HFF-Myc (cell line): ENCODE results near the gene POLD3.
A peak's percentile ranks its signal among the peaks of the same experiment; 100 is the strongest.

Experiments used
- DNase-seq: peaks from one replicate; pipeline ENCODE4 v3.0.0-alpha.2; 2011; ENCODE audit warnings: low read depth; ENCODE audit errors: extremely low read depth
- H3K4me3 ChIP-seq: replicated peaks from 2 replicates; pipeline ENCODE4 v1.5.1; 2011; ENCODE audit warnings: low read depth, mild to moderate bottlenecking, control low read depth, low read length
- TF ChIP-seq, protein P1 (sequence below): IDR thresholded peaks from 2 replicates; pipeline ENCODE4 v1.5.1; 2012; ENCODE audit warnings: mild to moderate bottlenecking, low read depth, low read length, control low read depth; ENCODE audit errors: missing control alignments

POLD3 gene, protein sequence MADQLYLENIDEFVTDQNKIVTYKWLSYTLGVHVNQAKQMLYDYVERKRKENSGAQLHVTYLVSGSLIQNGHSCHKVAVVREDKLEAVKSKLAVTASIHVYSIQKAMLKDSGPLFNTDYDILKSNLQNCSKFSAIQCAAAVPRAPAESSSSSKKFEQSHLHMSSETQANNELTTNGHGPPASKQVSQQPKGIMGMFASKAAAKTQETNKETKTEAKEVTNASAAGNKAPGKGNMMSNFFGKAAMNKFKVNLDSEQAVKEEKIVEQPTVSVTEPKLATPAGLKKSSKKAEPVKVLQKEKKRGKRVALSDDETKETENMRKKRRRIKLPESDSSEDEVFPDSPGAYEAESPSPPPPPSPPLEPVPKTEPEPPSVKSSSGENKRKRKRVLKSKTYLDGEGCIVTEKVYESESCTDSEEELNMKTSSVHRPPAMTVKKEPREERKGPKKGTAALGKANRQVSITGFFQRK

DNA sequence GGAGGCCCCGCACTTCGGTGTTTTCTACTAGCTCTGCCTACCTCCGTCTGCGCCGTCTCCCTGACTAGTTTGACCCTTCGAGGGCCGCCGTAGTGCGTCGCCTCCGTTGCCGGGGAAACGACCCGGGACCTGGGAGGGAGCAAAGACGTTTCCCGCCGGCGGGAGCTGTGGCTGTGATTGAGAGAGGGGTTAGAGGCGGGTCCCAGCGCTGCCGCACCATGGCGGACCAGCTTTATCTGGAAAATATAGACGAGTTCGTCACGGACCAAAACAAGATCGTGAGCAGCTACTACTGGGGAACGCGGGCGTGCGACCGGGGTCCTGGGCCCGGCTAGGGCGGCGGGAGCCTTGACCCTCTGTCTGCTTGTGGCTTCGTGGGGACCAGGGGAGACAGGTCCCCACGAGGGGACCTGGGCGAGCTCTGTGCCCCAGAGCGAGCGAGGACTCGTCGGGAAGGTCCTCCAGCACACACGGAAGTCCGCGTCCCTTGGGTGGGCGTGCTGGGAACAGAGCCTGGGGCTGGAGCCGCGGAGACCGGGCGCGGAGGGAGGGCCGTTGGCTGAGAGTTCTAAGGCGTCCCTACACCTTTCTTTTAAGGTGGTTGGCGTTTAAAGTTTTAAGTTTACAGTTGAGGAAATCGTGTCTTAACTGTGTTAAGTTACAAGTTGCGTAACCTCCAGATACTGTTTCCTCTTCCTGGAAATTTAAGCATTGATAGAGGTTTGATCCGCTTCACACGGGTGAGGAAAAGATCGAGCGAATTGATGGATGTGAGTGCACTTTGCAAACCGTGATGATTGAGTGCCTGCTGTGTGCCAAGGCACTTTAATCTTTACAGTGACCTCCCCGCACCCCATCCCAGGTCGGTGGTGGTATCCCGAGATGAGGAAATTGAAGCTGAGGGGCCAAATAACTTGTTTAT is at the start of gene POLD3:
POLD3 (plus strand) TSS at position 142 of the 922 bp plus-strand sequence; CDS start at position 219, 77 bp downstream.
- DNase-seq: peak; percentile 37
- H3K4me3 ChIP-seq: peak within 1 kb of the TSS; percentile 68
- TF ChIP-seq, protein P1, sequence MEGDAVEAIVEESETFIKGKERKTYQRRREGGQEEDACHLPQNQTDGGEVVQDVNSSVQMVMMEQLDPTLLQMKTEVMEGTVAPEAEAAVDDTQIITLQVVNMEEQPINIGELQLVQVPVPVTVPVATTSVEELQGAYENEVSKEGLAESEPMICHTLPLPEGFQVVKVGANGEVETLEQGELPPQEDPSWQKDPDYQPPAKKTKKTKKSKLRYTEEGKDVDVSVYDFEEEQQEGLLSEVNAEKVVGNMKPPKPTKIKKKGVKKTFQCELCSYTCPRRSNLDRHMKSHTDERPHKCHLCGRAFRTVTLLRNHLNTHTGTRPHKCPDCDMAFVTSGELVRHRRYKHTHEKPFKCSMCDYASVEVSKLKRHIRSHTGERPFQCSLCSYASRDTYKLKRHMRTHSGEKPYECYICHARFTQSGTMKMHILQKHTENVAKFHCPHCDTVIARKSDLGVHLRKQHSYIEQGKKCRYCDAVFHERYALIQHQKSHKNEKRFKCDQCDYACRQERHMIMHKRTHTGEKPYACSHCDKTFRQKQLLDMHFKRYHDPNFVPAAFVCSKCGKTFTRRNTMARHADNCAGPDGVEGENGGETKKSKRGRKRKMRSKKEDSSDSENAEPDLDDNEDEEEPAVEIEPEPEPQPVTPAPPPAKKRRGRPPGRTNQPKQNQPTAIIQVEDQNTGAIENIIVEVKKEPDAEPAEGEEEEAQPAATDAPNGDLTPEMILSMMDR: no peak

DNA sequence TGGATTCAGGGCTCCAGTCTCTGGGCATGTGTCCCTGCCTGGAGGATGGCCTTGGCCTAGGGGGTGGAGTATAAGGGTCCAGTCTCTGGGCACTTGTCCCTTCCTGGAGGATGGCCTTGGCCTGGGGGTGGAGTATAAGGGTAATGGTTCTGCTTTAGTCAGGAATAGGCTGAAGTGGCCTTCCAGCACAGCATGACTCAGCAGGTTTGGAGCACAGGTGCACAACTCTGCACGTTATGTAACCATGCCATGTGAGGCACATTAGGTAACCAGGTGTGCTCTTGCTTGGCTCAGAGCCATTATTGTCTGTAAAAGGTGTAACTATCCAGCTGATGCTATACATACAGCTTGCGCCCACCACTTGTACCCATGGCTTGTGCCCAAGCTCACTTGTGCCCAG is 48.4 kb upstream of the POLD3 start:
- TF ChIP-seq, protein P1: no peak
- no peak for DNase-seq
- H3K4me3 ChIP-seq: no peak overlapping the region

DNA sequence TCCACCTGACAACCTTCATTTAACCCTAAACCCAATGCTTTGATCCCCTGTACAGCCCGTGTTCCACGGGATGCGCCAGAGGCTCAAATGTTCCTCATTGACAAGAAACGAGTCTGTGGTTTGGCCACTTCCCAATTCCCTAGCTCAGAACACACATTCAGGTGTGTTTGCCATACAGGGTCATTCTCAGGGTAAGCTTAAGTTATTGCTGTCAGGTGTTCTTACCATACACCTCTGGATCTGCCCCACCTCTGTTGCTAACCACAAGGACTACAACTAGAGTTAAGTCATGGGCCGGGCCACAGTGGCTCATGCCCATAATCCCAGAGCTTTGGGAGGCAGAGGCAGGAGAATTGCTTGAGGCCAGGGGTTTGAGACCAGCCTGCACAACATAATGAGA is 45.6 kb upstream of the POLD3 start:
- TF ChIP-seq, protein P1: no peak
- no peak for DNase-seq
- H3K4me3 ChIP-seq: no peak overlapping the region

DNA sequence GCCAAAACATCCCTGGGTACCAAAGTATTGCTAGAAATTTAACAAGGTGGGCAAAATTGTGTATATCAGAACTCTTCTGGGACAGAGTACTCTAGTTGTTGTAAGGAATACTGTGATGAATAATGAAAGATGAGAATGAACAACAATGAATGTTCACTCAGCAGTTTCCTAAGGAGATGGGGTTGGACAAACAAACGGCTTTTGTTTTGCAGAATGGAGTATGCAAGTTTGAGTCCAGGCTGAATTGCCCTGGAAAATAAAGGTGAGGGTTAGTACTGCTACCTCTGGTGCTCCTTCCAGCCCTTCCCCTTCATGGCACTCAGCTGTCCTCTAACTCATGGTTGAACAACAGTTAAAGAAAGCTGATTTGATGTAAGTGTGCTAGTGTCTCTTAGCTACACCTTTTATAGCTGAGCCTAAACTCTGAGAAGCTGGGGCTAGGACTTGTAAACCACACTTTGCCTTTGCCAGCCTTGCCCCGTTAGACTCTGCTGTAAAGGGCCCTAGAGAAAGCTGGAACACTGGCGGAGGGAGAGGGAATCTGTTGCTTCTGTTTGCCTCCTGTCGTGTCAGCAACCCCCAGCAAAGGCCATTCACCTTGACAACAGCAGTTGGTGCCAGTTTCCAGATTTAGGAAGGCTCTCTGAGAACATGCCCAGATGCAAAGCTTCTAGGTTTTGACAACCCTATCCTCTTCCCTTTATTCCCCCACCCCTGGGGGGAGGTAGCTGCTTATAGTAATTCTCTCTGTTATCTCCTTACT is 41.2 kb upstream of the POLD3 start:
- no peak for DNase-seq
- TF ChIP-seq, protein P1: no peak
- no peak overlapping the region for H3K4me3 ChIP-seq

DNA sequence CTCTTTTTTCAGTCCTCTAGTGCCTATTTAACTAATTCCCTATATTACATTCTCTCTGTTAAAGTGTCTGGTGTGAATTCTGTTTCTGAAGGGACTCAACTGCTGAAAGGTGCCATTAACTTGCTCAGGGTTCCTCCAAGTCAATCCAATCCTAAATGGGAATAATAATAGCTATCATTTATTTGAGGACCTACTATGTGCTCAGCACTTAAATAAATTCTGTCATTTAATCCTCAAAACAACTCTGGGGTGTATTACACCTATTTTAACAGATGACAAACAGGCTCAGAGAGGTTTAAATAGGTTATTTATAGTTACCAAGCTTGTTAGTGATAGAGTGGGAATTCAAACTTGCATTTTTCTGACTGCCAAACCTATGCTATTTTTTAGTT is 40.6 kb upstream of the POLD3 start:
- TF ChIP-seq, protein P1: no peak
- H3K4me3 ChIP-seq: no peak overlapping the region

DNA sequence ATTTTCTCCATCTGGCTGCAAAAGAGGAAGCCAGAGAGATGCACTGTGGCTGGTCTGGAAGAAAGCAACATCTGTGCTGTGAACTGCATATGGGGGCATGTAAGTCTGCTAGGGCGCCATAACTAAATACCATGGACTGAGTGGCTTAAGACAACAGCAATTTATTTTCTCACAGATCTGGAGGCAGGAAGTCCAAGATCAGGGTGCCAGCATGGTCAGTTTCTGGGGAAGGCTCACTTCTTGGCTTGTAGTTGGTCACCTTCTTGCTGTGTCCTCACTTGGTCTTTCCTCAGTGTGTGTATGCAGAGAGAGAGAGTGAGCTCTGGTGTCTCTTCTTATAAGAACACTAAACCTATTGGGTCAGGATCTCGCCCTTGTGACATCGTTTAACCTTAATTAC is 34.9 kb upstream of the POLD3 start:
- DNase-seq: no peak
- TF ChIP-seq, protein P1: no peak
- H3K4me3 ChIP-seq: no peak overlapping the region

More for the DNA sequence above, 40.6 kb upstream of the POLD3 start:
- no peak for DNase-seq
